Esophagus muscularis mucosa (tissue), 4 donors: ENCODE measurements around the gene PAPLN.

Experiments used
- EP300 ChIP-seq: sonication (generic); formaldehyde crosslinking; IDR thresholded peaks from one replicate; pipeline ENCODE4 v1.6.1; 2017; ENCODE audit warnings: antibody characterized with exemption
- POLR2A ChIP-seq: fragments of 450-650 bp; IDR thresholded peaks from one replicate; pipeline ENCODE4 v1.6.1; 2017; ENCODE audit warnings: antibody characterized with exemption, moderate library complexity, mild to moderate bottlenecking, low read depth
- POLR2AphosphoS5 ChIP-seq, 2 donors: sonication (generic); formaldehyde crosslinking; IDR thresholded peaks; one replicate each; pipeline ENCODE4 v1.6.1; 2017; ENCODE audit warnings: antibody characterized with exemption in 2 of 2
- TF ChIP-seq, protein P1 (sequence below), 3 experiments: fragments of 200-600 bp in 2 of 3; fragments of 450-650 bp in 1 of 3; sonication (generic) in 2 of 3; IDR thresholded peaks; one replicate each; pipeline ENCODE4 v1.5.1; 2017 to 2019; ENCODE audit warnings: antibody characterized with exemption in 3 of 3, mild to moderate bottlenecking in 2 of 3, moderate library complexity in 1 of 3

- TF ChIP-seq, protein P1, sequence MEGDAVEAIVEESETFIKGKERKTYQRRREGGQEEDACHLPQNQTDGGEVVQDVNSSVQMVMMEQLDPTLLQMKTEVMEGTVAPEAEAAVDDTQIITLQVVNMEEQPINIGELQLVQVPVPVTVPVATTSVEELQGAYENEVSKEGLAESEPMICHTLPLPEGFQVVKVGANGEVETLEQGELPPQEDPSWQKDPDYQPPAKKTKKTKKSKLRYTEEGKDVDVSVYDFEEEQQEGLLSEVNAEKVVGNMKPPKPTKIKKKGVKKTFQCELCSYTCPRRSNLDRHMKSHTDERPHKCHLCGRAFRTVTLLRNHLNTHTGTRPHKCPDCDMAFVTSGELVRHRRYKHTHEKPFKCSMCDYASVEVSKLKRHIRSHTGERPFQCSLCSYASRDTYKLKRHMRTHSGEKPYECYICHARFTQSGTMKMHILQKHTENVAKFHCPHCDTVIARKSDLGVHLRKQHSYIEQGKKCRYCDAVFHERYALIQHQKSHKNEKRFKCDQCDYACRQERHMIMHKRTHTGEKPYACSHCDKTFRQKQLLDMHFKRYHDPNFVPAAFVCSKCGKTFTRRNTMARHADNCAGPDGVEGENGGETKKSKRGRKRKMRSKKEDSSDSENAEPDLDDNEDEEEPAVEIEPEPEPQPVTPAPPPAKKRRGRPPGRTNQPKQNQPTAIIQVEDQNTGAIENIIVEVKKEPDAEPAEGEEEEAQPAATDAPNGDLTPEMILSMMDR (IDR thresholded peaks at IDR 0.05) = no peak
- no peak for TF ChIP-seq EP300
- TF ChIP-seq POLR2A = no peak
- no peak for TF ChIP-seq POLR2AphosphoS5 (IDR thresholded peaks at IDR 0.05)
These were observed 11.8 kb upstream of the PAPLN start for GRCh38 chr14:73225496-73225895.
